ENCODE results near the gene TUBB2B. TPM values are rescaled to one million over a fixed set of nuclear protein-coding genes. Genes with fewer than 3 reads are reported as not detected.

TUBB2B gene
- total and polyA plus RNA-seq, 10 donors = 0.39 to 2.2 (median 1.0) TPM; not detected in 1

DNA sequence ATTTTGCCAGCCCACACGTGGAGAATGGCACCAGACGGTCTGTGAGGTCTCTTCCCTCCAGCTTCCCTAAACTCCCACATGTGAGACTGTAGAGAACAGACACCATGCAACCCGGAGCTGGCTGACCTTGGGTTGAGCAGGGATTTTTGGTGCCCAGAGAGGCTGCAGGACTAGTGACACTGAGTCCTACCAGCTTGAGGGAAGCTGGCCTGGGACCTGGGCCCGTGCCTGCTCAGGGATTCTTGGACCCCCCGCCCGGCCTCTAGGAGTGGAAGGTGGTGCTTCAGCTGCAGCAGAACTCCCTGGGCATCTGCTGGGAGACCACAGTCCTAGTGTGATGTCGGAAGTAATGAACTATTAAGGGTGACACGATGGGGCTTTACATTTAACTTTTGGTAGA lies 34.5 kb upstream of the TUBB2B start:
- no peaks in the 10 kb centered on the region for H3K9me3 ChIP-seq
- H3K4me1 ChIP-seq = peaks cover 20 to 59% (median 41%) of the 10 kb centered on the region in 6 donors
- no peak overlapping the region for H3K27ac ChIP-seq
- no peaks in the 10 kb centered on the region for H3K27me3 ChIP-seq (replicated peaks in 1 of 7)
- no peak for DNase-seq
- H3K36me3 ChIP-seq = peaks cover 0 to 31% (median 11%) of the 10 kb centered on the region in 6 donors
- H3K4me3 ChIP-seq = no peak overlapping the region
- intact Hi-C loops (cut with DNase I; ENCODE audit: low total_unique reads) = no loop called here
- WGBS, 5 donors = 69 to 84% (median 72%) methylated on average over 7 to 8 of the region's 8 CpGs
- no peak for TF ChIP-seq POLR2AphosphoS5 (IDR thresholded peaks at IDR 0.05)
- no peak for TF ChIP-seq POLR2A (IDR thresholded peaks at IDR 0.05)

DNA sequence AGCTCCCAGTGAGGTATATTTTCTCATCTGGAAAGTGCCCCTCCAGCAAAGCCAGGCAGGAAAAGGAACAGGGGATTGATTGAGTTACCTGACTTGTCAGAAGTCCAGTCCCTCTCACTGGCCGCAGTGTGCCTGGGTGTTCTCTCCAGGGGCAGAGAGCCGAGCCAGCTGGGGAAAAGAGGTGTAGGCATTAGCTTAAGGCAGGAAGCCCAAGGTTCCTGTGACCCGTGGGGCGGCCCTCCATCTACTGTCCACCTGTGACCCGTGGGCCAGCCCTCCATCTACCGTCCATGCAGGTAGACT lies 34.0 kb upstream of the TUBB2B start:
- peaks cover 20 to 59% (median 41%) of the 10 kb centered on the region in 6 donors for H3K4me1 ChIP-seq
- H3K9me3 ChIP-seq = no peaks in the 10 kb centered on the region
- no peak overlapping the region for H3K4me3 ChIP-seq
- DNase-seq = no peak
- TF ChIP-seq, protein P1, sequence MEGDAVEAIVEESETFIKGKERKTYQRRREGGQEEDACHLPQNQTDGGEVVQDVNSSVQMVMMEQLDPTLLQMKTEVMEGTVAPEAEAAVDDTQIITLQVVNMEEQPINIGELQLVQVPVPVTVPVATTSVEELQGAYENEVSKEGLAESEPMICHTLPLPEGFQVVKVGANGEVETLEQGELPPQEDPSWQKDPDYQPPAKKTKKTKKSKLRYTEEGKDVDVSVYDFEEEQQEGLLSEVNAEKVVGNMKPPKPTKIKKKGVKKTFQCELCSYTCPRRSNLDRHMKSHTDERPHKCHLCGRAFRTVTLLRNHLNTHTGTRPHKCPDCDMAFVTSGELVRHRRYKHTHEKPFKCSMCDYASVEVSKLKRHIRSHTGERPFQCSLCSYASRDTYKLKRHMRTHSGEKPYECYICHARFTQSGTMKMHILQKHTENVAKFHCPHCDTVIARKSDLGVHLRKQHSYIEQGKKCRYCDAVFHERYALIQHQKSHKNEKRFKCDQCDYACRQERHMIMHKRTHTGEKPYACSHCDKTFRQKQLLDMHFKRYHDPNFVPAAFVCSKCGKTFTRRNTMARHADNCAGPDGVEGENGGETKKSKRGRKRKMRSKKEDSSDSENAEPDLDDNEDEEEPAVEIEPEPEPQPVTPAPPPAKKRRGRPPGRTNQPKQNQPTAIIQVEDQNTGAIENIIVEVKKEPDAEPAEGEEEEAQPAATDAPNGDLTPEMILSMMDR (IDR thresholded peaks at IDR 0.05 in 8 of 11, conservative IDR thresholded peaks at IDR 0.05 in 3 of 11) = no peak
- no peak for TF ChIP-seq POLR2AphosphoS5 (IDR thresholded peaks at IDR 0.05)
- TF ChIP-seq POLR2A (IDR thresholded peaks at IDR 0.05) = no peak
- WGBS, 5 donors = 50 to 89% (median 65%) methylated on average over 6 of the region's 6 CpGs
- intact Hi-C loops (cut with DNase I; ENCODE audit: low total_unique reads) = no loop called here
- H3K36me3 ChIP-seq = peaks cover 0 to 31% (median 11%) of the 10 kb centered on the region in 6 donors
- no peak overlapping the region for H3K27ac ChIP-seq
- H3K27me3 ChIP-seq (replicated peaks in 1 of 7) = no peaks in the 10 kb centered on the region

DNA sequence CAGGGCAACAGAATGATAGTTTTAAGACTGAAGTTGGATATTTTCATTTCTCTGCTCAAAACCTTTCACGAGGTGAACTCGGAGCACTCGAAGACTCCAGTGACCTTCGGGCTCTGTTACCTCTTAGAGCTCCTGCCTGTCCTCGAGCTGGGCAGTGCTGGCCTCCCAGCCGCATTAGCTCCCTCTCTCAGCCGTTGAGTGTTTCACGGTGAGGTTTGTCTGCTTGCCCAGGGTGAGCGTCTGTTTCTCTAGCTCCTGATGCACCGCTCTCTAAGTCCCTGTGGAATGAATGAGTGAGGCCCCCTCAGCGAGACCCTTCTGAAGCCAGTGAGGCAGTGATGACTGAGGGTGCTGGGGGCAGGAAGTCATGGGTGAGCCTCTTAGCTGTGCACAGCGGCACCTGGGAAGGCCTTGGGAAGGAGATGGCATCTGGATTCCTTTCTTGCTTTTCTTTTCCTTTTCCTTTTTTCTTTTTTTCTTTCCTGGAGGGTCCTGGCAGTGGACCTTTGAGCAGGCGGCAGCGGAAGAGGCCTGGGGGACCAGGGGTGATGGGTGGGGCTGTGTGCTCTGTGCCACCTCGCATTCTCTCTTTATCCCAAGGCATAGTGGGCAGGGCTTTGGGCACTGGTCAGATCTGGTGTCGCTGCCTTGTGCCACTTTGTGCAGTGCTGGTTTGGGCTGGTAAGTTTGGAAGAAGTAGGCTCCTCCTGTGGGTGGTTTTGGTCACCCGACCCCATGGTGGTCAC lies 33.5 kb upstream of the TUBB2B start:
- intact Hi-C loops (cut with DNase I; ENCODE audit: low total_unique reads) = no loop called here
- H3K4me1 ChIP-seq = peaks cover 20 to 59% (median 41%) of the 10 kb centered on the region in 6 donors
- TF ChIP-seq, protein P1 (IDR thresholded peaks at IDR 0.05 in 8 of 11, conservative IDR thresholded peaks at IDR 0.05 in 3 of 11) = no peak
- TF ChIP-seq POLR2AphosphoS5 (IDR thresholded peaks at IDR 0.05) (no peak), POLR2A (IDR thresholded peaks at IDR 0.05) (no peak)
- H3K27me3 ChIP-seq (replicated peaks in 1 of 7) = no peaks in the 10 kb centered on the region
- no peaks in the 10 kb centered on the region for H3K9me3 ChIP-seq
- H3K4me3 ChIP-seq = peak overlapping the region in 3 of 8 donors; percentile 0 to 84 (median 23)
- DNase-seq = no peak
- peaks cover 0 to 27% (median 11%) of the 10 kb centered on the region in 6 donors for H3K36me3 ChIP-seq
- no peak overlapping the region for H3K27ac ChIP-seq
- WGBS, 5 donors = 77 to 89% (median 80%) methylated on average over 12 to 17 of the region's 17 CpGs

DNA sequence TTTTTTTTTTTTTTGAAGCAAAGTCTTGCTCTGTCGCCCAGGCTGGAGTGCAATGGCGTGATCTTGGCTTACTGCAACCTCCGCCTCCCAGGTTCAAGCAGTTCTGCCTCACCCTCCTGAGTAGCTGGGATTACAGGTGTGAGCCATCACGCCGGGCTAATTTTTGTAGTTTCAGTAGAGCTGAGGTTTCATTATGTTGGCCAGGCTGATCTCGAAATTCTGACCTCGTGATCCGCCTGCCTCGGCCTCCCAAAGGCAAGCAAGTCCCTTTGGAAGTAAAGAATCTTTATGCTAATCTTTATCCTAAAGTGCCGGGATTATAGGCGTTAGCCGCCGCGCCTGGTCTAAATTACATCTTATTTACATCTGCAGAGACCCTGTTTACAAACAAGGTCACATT lies 32.8 kb upstream of the TUBB2B start:
- Histone ChIP-seq H3K9me3 (no peaks in the 10 kb centered on the region), H3K4me3 (peak overlapping the region in 4 of 8 donors; percentile 23 to 97 (median 90)), H3K27me3 (replicated peaks in 1 of 7) (no peaks in the 10 kb centered on the region), H3K4me1 (peaks cover 20 to 59% (median 41%) of the 10 kb centered on the region in 6 donors), H3K36me3 (peaks cover 0 to 20% (median 11%) of the 10 kb centered on the region in 6 donors), H3K27ac (no peak overlapping the region)
- intact Hi-C loops (cut with DNase I; ENCODE audit: low total_unique reads) = no loop called here
- TF ChIP-seq POLR2AphosphoS5 (IDR thresholded peaks at IDR 0.05) = no peak
- TF ChIP-seq, protein P1 (IDR thresholded peaks at IDR 0.05 in 8 of 11, conservative IDR thresholded peaks at IDR 0.05 in 3 of 11) = no peak
- TF ChIP-seq POLR2A (IDR thresholded peaks at IDR 0.05) = no peak
- WGBS, 5 donors = 82 to 91% (median 84%) methylated on average over 14 of the region's 14 CpGs
- no peak for DNase-seq

All from spleen (tissue), 11 donors.